HG03103 (cell line): ENCODE results near the gene RNASE7.
"Not testable (repeated sequence)": the region's sequence is repeated elsewhere in the genome, so short reads cannot be mapped to it uniquely, and the experiment has no call there.

Experiments
- ATAC-seq: cut with Tn5 transposase; IDR thresholded peaks from one replicate; pipeline ENCODE4 v1.9.1; 2021; ENCODE audit warnings: low read depth; ENCODE audit not compliant: unreplicated experiment

Gene RNASE7, protein sequence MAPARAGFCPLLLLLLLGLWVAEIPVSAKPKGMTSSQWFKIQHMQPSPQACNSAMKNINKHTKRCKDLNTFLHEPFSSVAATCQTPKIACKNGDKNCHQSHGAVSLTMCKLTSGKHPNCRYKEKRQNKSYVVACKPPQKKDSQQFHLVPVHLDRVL

DNA sequence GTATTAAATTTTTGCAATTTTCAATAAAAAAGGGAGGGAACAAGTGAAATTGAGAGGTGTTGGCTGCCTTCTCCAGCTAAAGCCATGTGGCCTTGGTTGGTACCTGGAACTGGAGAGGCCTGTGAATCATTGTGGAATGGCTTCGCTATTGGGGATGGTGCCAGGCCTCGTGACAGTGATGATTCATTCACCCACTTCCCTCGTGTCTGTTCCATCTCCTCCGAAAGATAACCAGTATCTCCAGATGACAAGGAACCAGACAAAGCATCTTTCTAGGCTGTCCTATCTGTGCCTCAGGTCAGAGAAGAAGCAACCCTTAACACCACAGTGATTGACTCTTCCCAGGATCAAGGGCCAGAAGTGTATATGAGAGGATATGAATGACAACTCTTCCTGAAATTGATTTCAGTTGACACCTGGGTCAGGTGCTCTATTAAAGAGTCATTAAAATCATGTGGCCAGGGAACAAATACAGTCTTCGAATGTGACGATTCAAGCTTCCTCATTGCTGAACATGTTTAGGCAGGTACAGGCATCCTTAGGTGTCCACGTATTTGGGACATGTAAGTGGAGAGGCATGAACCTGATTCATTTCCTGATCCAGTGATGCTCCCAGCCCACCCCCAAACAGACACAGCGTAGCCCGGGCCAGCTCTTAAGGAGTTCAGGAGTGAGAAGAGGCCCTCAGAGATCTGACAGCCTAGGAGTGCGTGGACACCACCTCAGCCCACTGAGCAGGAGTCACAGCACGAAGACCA lies at the start of gene RNASE7:
RNASE7 (plus strand) TSS at position 687 of the 758 bp plus-strand sequence. CDS start 631 bp downstream, outside the sequence.
- no peak for ATAC-seq

DNA sequence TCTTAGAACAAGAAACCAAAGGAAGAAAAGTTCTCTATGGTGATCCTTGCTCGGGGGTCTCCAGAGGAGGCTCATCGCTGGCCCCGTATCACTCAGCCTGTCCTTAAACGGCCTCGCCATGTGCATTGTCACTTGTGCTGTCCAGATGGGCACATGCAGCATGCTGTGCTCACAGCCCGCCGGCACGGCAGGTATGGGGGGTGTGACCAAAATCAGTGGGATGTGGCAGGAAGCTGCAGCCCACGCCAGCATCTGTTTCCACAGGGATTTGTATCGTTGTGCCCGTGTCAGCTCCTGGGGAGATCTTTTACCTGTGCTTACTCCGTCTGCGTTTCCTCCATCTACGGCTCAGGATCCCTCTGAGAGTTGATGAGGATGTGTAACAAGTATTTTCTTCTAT lies 45.6 kb upstream of the RNASE7 start:
- ATAC-seq, result no peak

DNA sequence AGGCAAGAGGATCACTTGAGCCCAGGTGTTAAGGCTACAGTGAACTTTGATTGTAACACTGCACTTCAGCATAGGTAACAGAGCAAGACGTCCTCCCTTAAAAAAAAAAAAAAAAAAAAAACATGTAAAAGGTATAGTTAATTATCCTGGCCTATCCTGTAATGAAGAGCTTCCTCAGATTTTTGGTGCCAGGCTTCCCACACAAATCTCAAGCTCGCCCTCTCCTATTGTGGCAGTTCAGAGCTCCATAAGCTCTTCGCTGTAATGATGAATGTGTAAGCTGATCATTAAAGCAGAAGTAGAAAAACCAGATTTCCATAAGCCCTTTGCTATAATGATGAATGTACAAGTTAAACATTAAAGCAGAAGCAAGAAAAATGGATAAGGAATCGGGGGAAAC lies 45.0 kb upstream of the RNASE7 start:
- no peak for ATAC-seq

DNA sequence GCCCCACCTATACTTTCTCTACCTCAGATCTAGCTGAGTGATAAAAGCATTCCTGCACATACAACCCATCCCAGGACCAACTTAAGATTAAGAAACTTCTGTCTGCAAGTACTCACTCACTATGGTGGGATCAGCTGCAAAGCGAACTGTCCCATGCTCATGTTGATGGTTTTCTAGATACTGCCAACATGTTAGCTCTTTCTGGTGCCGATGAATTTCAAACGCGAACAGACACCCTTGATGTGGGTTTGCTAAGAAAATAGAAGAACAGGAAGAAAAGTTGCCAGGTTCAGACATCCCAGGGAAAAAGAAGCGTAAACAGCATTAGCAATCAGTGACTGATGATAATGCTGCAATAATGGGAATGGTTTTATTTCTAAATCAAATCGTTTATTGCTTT lies 44.6 kb upstream of the RNASE7 start:
- ATAC-seq, result no peak

DNA sequence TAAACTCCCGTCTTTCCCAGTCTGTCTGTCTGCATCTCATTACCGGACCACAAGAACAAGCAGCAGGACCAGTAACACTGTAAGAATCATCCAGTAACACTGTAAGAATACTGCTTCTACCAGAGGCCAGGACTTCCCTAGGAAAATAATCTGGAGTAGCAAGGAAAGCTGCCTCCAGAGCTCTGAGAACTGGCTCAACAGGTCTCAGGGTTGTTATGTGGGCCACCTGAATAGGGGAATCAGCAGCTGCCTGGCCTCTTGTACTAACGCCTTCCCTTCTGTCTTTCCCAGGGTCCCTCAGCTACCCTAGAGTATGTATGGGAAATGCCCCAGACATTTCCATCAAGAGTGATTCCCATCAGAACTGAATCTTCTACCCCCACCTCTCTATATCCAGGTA lies 44.0 kb upstream of the RNASE7 start:
- no peak for ATAC-seq

DNA sequence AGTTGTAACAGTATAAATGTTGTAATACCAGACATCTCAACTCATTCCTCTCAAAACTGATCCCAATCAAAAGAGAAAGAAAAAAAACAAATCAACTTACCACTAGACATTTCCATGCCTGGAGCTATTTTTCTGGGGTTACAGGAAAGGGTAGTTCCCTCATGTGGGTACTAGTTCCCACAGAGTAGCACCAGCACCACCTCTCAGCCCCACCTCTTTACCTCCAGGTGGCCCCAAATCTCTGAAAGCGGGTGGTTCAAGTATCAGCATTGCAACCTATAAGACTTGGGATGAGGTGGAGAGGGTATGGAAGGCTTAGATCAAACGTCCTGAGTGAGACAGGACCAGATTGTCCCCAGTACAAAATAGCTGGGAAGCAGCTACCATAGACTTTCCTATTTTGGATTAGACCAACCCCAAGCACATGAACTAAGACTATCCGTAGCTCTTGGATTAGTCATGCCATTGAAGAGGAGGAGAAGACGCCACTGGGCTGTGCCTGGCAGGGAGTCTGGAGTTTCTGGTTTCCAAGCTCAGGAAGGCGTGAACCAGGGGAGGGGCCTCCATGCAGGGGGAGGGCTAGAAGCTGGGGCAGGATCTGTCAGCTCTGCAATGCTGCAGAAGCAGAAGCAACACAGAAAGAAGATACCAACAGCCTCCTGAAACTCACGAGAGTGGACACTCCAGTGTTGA lies 43.3 kb upstream of the RNASE7 start, which contains the start of gene SLC39A2:
SLC39A2 (plus strand) TSS at position 620 of the 693 bp plus-strand sequence. CDS start 154 bp downstream, outside the sequence.
- ATAC-seq, result no peak

DNA sequence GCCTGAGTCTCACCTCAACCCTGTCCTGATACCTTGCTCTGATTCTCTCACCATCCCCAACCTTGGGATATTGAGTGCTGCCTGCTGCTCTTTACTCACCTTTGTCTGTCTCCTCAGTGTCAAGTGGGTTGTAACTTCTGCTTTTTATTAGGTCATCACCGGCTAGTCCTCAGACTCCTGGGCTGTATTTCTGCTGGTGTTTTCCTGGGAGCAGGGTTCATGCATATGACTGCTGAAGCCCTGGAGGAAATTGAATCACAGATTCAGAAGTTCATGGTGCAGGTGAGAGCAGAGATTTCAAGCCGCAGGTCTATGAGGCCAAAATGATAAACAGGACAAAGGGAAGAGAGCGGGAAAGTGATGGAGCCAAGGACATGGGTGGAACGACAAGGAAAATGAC lies 42.6 kb upstream of the RNASE7 start:
- no peak for ATAC-seq

DNA sequence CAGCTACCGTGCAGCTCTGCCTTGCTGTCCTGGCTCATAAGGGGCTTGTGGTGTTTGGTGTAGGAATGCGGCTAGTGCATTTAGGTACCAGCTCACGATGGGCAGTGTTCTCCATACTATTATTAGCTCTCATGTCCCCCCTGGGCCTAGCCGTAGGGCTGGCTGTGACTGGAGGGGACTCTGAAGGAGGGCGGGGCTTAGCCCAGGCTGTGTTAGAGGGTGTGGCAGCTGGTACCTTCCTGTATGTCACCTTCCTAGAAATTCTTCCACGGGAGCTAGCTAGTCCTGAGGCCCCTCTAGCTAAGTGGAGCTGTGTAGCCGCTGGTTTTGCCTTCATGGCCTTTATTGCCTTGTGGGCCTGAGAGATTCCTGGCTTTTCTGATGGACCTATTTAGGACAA lies 40.9 kb upstream of the RNASE7 start:
- no peak for ATAC-seq

DNA sequence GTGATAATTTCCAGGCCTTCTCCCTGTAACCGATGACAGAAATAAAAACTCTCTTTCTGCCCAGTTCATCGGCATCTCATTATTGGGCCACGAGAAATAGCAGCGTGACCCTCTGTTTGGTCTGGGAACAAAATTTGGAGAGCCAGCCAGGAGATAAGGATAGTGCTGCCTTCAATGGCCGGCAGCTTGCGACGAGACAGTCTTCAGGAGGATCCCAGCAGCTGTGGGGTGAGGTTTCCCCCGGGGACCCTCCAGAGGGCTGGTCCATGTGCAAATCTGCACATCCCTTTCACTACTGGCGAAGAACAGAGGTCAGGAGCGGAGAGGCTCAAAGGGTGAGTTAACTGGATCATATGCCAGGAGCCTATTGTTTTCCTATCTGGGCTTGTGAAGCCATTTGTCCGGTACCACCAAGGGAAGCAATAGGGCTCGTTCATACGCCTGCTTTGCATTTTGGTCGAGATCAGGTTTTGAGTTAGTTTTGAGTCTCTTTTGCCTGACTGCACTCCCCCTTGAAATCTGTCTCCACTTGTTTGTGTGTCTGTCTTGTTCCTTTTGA lies 38.3 kb upstream of the RNASE7 start:
- no peak for ATAC-seq

DNA sequence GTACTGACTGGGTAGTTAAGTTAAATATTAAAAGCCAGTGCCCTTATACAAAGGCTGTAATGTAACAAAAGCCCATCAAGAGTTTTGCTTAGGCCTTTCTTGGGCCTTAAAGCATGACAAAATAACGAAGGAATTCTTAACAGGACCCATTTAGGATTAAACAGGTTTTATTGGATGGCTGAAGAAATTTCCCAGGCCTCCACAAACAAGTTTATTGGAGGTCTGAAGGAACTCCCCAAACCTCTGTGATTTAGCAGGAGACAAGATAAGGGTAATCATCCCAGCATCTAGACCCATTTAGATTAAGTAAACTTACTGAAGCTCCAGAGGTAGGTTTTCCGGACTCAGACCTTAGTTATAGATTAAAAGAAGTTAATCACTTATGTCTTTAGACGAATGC lies 32.4 kb upstream of the RNASE7 start:
- not testable (repeated sequence) for ATAC-seq

DNA sequence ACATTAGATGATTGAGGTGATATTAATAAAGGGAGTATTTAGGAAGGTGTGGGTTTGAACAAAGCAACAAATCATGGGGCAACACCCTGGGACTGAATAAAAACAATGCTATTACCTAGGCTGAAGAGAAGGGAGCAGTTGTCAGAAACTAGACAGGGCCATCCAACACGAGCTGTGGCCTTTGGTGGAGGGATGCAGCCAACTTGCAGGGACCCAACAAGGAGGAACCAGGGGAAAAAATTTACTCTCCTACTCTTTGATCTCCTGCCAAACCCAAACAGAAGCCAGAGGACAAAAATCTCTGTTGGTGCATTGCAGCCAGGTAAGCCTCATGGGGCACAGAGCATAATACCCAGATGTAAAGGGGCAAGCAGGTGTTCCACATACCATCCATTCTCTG lies 31.0 kb upstream of the RNASE7 start:
- ATAC-seq, result no peak

DNA sequence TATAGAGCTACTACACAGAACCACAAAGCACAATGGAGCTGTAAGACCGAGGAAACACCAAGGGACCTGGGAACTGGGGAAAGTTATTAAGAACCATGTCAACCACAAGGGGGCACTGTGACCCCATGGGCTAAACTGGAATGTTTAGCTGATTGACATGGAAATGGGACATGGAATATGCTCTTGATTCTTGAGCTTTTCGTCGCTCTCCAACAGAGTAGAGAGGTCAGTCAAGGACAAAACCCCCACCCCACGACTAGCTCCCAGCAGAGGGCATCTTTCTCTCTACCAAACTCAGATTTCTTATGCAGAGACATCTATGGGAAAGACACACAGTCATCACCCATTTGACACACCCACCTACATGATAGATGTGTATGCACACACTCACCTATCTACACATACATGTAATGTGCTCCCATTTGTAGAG lies 27.4 kb upstream of the RNASE7 start:
- ATAC-seq, result no peak

DNA sequence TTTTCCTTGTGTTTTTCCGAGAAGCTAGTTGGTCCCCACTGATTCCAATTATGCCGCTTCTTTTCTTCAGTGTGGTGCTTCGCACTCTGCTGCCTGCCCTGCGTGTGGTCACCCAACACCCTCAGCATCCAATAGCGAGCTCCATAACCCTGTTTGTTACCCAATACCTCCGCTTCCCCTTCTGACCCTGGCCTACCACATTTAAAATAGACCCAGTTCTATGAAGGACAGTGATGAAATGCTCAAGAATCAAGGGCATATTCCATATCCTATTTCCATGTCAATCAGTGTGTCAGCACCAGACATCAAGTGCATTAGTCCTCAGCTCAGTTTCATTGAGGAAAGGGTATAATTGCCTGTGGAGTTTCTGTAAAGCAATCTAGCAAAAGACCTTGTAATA lies 26.9 kb upstream of the RNASE7 start:
- ATAC-seq, result no peak

DNA sequence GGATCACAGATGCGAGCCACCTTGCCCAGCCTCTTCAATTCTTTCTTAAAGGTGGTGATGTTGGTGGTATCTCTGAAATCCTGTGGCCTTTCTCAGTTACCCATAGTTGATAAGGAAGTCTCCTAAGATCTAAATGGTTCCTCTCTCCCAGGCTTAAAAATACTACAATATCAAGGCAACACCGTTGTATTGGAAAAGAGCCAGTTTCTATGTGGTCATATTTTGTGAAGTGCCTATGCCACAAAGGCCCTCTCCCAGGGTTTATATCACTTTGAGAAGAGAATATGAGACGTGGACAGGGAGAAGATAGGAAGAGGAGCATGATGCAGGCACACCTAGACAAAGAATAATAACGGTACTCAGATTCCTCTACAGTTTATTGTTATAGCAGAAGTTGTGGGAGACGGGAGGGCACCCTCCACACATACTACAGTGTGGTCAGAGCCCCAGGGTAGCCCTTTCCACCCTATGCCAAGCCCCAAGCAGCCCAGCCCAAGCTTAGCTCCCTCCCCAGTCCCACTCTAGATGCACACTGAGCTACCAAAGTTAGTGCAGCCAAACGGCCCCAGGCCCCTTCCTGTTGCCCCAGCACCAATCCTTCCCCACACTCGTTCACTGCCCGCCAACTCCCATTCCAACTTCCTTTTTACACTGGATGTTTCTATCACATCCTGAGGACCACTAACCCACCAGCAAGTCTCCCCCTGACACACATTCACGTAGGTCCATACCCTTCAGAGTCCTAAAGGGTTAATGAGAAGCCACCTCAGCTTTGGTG lies 25.6 kb upstream of the RNASE7 start:
- ATAC-seq, result no peak

DNA sequence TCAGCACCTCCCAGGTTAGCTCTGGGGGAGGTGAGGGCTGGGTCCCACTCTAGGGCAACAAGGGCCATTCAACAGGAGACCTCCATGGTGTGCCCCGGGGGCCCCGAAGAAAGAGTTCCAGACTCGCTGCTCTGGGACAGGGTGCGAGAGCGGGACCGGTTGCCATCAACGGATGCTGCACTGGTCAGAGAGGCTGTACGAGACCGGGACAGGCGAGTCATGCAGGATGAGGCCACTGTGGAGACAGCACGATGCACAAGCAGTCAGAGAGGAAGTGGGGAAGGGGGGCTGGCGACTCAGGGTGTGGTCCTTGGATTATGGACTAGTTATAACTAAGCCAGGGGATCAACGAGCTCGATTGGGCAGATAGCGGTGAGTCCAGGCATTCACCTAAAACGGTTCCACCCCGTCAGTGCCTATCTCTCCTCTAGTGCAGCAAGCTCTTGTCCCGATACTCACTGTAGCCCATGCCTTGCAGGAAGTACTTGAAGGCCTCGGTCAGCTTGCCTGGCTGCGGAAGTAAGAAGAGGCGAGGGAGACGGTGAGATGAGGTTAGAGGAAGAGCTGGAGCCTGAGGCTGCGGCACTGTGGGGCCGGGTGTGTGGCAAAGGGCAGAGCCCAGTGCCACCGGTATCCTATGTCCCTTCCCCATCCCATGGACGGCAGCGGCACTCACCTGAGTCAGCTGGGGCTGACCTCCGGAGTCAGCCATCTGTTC lies 24.5 kb upstream of the RNASE7 start:
- ATAC-seq, result no peak

DNA sequence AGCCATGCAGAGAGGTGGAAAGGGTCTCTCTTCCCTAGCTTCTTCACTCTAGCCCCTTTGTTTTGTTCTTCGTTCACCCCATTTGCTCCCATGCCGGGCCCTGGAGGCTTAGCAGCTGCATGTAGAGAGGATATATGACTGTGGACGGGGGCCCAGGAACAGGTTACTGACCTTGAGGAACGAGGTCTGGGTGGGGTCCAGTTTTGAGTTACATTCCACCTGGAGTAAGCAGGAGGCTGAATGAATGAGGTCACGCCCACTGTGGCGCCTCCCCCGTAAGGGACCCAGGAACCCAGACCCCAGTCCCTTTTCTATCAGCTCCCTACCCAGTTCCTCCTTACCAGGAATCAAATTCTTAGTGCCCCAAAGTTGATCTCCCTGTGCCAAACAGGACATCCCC lies 23.9 kb upstream of the RNASE7 start:
- ATAC-seq, result no peak

DNA sequence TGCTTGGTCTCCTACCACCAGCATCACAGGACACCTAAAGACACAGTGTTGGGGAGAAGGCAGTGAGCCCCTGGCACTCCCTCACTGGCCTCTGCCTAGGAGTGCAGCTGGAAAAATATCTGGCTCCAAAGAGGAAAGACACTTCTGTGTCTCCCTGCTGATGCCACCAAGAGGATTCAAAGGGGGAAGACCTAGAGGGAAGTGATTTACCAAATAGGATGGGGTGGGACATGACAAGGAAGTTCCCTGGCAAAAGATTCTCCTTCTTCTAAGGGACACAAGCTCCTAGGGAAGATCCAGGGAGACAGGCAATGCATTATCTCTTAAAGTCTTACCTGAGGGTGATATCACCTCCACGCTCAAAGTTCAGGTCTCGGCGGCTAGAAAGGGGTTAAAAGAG lies 23.4 kb upstream of the RNASE7 start:
- no peak for ATAC-seq

DNA sequence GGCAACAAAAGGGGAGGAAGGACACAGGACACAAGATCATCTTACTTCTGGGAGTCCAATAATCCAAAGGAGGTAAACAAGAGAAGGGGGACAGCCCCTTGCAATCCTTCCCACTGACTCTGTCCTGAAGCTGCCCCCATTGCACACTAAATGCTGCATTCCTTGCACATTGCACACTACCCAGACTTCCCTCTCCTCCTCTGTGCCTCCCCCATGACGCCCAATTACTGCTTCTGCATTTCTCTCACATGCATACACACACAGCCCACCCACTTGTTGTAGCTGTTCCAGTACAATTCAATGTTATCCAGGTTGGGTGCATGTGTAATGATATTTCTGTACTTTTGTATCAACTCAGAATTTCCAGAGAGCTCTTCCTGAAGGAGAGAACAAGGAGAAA lies 22.8 kb upstream of the RNASE7 start:
- ATAC-seq, result no peak

DNA sequence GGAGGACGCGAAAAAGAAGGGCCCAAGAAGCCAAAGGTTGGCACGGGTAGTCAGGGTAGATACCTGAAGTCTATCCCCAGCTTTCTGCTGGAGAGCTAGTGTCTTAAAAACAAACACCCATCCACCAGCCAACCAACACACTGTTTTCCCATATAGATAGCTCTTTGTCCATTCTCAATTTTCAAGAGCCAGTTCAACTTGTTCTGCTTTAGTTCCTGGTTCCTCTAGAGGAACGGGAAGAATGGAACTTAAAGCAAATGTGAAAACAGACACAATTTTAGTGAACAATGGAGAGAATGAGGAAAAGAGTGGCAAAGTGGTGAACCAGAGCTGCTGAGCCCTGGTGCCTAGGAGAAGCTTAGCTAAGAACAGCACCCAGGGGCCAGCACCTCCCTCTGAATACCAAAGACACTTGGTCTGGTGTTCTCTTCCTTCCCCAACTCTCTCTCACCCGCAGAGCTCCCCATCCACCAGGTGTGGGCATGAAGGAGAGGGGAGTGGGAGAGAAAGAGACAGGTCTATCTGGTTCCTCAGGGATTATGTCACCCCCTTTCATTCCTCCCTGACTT lies 21.1 kb upstream of the RNASE7 start:
- no peak for ATAC-seq

DNA sequence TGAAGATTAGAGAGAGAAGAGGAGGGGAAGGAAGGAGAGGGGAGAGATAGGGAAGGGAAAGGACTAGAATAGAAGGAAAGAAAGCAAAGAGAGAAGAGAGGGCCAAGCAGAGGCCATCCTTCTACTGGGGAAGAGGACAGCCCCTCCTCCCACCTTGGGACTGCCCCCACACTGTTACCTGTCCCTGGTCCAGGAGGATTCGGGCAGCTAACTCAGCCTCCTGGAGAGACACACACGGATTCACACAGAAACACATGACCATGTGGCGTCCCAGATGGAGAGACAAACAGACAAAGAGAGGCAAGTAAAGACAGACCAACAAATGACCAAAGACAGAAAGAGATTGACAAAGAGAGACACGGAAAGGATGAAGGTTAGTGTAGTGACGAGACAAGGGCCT lies 19.5 kb upstream of the RNASE7 start:
- ATAC-seq, result no peak
